HEK293T (cell line): Measurements from ENCODE around the gene ZNF57.
"Not testable (repeated sequence)": the region's sequence is repeated elsewhere in the genome, so short reads cannot be mapped to it uniquely, and the experiment has no call there.

ENCODE experiments used
- CTCF ChIA-PET: fragments of 350-600 bp; formaldehyde crosslinking; extraction: SDS; loops from one replicate; lab custom pipeline; 2021; ENCODE audit warnings: antibody characterized with exemption, inconsistent platforms; lab: Yijun Ruan, JAX
- POLR2A ChIA-PET: fragments of 350-600 bp; formaldehyde crosslinking; extraction: SDS; loops from one replicate; lab custom pipeline; 2020; ENCODE audit warnings: antibody characterized with exemption, inconsistent platforms; lab: Yijun Ruan, JAX
- DNase-seq: peaks from one replicate; pipeline ENCODE4 v3.0.0; 2012; ENCODE audit warnings: mixed read lengths; ENCODE audit errors: extremely low spot score
- ARNT ChIP-seq: fragments of 450-650 bp; IDR thresholded peaks from 2 replicates; pipeline ENCODE4 v1.6.1; 2017; ENCODE audit warnings: mild to moderate bottlenecking
- BHLHE40 ChIP-seq: fragments of 450-650 bp; IDR thresholded peaks from 2 replicates; pipeline ENCODE4 v1.6.1; 2016; ENCODE audit warnings: mild to moderate bottlenecking, moderate library complexity, borderline replicate concordance
- CTBP1 ChIP-seq: fragments of 450-650 bp; IDR thresholded peaks from 2 replicates; pipeline ENCODE4 v1.6.1; 2016; ENCODE audit warnings: borderline replicate concordance
- ELF4 ChIP-seq: fragments of 450-650 bp; IDR thresholded peaks from 2 replicates; pipeline ENCODE4 v1.6.1; 2017; ENCODE audit warnings: antibody characterized with exemption
- FOXA1 ChIP-seq: fragments of 450-650 bp; IDR thresholded peaks from 2 replicates; pipeline ENCODE4 v1.6.1; 2016; ENCODE audit warnings: mild to moderate bottlenecking
- FOXK2 ChIP-seq: fragments of 450-650 bp; IDR thresholded peaks from 2 replicates; pipeline ENCODE4 v1.6.1; 2016; ENCODE audit warnings: mild to moderate bottlenecking
- FOXM1 ChIP-seq: fragments of 450-650 bp; IDR thresholded peaks from 2 replicates; pipeline ENCODE4 v1.6.1; 2017; ENCODE audit warnings: mild to moderate bottlenecking, borderline replicate concordance
- HDGF ChIP-seq: fragments of 450-650 bp; IDR thresholded peaks from 2 replicates; pipeline ENCODE4 v1.6.1; 2017; ENCODE audit warnings: antibody characterized with exemption, borderline replicate concordance
- L3MBTL2 ChIP-seq: fragments of 450-650 bp; conservative IDR thresholded peaks from 2 replicates; pipeline ENCODE4 v1.6.1; 2016; ENCODE audit warnings: mild to moderate bottlenecking
- LEF1 ChIP-seq: fragments of 450-650 bp; IDR thresholded peaks from 2 replicates; pipeline ENCODE4 v1.6.1; 2017; ENCODE audit warnings: mild to moderate bottlenecking, borderline replicate concordance
- NFRKB ChIP-seq: fragments of 450-650 bp; IDR thresholded peaks from 2 replicates; pipeline ENCODE4 v1.6.1; 2016; ENCODE audit warnings: mild to moderate bottlenecking, moderate library complexity
- PKNOX1 ChIP-seq: fragments of 450-650 bp; IDR thresholded peaks from 2 replicates; pipeline ENCODE4 v1.6.1; 2016
- SP1 ChIP-seq: fragments of 450-650 bp; IDR thresholded peaks from 2 replicates; pipeline ENCODE4 v1.6.1; 2017
- SUZ12 ChIP-seq: fragments of 450-650 bp; IDR thresholded peaks from 2 replicates; pipeline ENCODE4 v1.6.1; 2016; ENCODE audit warnings: mild to moderate bottlenecking
- TARDBP ChIP-seq: fragments of 450-650 bp; IDR thresholded peaks from 2 replicates; pipeline ENCODE4 v1.6.1; 2016
- ZNF384 ChIP-seq: fragments of 450-650 bp; IDR thresholded peaks from 2 replicates; pipeline ENCODE4 v1.6.1; 2016

ZNF57 gene

GRCh38 chr19:2963122-2963521, 62.4 kb downstream of the ZNF57 start:
- CTCF ChIA-PET = interaction anchor here (1.0 kb wide), 2 partner anchors 12 to 141 kb away, joined by 3 to 6 read pairs; no protein-coding TSS in a partner anchor

GRCh38 chr19:2963631-2964030, 62.9 kb downstream of the ZNF57 start:
- POLR2A ChIA-PET = interaction anchor here (0.6 kb wide), 1 partner anchor 13 kb away, joined by 4 read pairs; no protein-coding TSS in a partner anchor
- CTCF ChIA-PET = interaction anchor here (1.0 kb wide), 1 partner anchor 140 kb away, joined by 3 read pairs; no protein-coding TSS in a partner anchor
- DNase-seq = not testable (repeated sequence)

More at GRCh38 chr19:2963122-2963521, 62.4 kb downstream of the ZNF57 start:
- no peak for TF ChIP-seq LEF1
- TF ChIP-seq FOXA1 = no peak
- no peak for TF ChIP-seq BHLHE40
- TF ChIP-seq TARDBP = no peak
- no peak for TF ChIP-seq ELF4
- TF ChIP-seq L3MBTL2 = no peak
- no peak for TF ChIP-seq SP1
- no peak for TF ChIP-seq NFRKB
- no peak for TF ChIP-seq ARNT
- no peak for TF ChIP-seq PKNOX1
- TF ChIP-seq ZNF384 = no peak
- TF ChIP-seq FOXM1 = no peak
- TF ChIP-seq FOXK2 = no peak
- no peak for TF ChIP-seq CTBP1
- no peak for TF ChIP-seq HDGF
- no peak for TF ChIP-seq SUZ12
- DNase-seq = no peak
- POLR2A ChIA-PET = interaction anchor here (0.6 kb wide), 1 partner anchor 13 kb away, joined by 4 read pairs; no protein-coding TSS in a partner anchor

GRCh38 chr19:2964874-2965273, 64.1 kb downstream of the ZNF57 start:
- no peak for DNase-seq
- CTCF ChIA-PET = interaction anchor here (0.7 kb wide), 1 partner anchor 80 kb away, joined by 5 read pairs; no protein-coding TSS in a partner anchor
- POLR2A ChIA-PET = no interaction called here
- no peak for TF ChIP-seq SUZ12

GRCh38 chr19:2967972-2968371, 67.2 kb downstream of the ZNF57 start:
- no peak for TF ChIP-seq SUZ12
- TF ChIP-seq LEF1 = no peak
- TF ChIP-seq PKNOX1 = no peak
- TF ChIP-seq ELF4 = no peak
- no peak for TF ChIP-seq L3MBTL2
- TF ChIP-seq BHLHE40 = no peak
- TF ChIP-seq ZNF384 = no peak
- TF ChIP-seq SP1 = no peak
- no peak for TF ChIP-seq FOXA1
- no peak for TF ChIP-seq ARNT
- ChIA-PET POLR2A (interaction anchor here (0.8 to 1.6 kb wide), 2 partner anchors 9 to 67 kb away, joined by 3 read pairs; partner anchors contain the start of gene TLE6), CTCF (interaction anchor here (1.1 to 1.4 kb wide), 3 partner anchors 17 to 137 kb away, joined by 4 to 5 read pairs (median 5); no protein-coding TSS in a partner anchor)
- no peak for DNase-seq
